Right ventricle myocardium inferior (tissue), 1 donor: ENCODE data around the gene CEACAM19. TPM values are rescaled to one million over a fixed set of nuclear protein-coding genes. Genes with fewer than 3 reads are reported as not detected.
"Not testable (repeated sequence)": the region's sequence is repeated elsewhere in the genome, so short reads cannot be mapped to it uniquely, and the experiment has no call there.

Source experiments
- ATAC-seq: fragments of 200-7000 bp; cut with Tn5 transposase; one replicate; pipeline ENCODE4 v1.9.1; 2020; ENCODE audit warnings: mild to moderate bottlenecking, moderate library complexity
- DNase-seq: peaks from one replicate; pipeline ENCODE4 v3.0.0; 2021; ENCODE audit errors: missing footprints
- intact Hi-C: fragments of 100-400 bp; cut with DNase I; formaldehyde crosslinking; loops from one replicate; pipeline ENCODE4 v1.11.0; 2022
- total RNA-seq: library from RNA; stranded (reverse); fragmentation: NEBNext Ultra II Directional; extraction: Animal tissue kit (Norgen Biotek cat#: 25700); gene quantifications from one replicate; pipeline ENCODE4 v1.2.1, GENCODE V29; 2021
- donor health status: DM: no; HTN: yes; CAD: no; lungs with severe emphysema.

CEACAM19 gene
- total RNA-seq, 1 donor from 2014 or later, result 2.8 TPM

DNA sequence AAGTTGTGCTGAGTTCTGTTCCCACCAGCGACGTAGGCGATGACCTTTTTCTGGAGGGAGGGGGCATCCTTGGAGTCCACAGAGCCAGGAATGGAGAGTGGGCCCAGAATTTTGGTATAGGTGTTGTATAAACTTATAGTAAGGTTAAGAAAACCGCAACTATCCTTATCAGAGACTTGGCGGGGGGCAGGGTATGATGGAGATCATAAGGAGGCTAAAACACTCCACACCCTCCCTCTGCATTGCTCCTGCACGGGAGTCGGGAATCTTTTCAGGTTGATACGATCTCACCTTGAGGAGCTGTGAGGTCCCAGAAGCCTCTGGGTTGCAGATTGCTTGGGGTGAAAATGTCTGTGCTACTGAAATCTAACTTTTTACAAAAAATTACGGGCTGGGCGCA is 6.3 kb upstream of the CEACAM19 start:
- DNase-seq (no peak), ATAC-seq (no peak)
- intact Hi-C loops, result no loop called here

DNA sequence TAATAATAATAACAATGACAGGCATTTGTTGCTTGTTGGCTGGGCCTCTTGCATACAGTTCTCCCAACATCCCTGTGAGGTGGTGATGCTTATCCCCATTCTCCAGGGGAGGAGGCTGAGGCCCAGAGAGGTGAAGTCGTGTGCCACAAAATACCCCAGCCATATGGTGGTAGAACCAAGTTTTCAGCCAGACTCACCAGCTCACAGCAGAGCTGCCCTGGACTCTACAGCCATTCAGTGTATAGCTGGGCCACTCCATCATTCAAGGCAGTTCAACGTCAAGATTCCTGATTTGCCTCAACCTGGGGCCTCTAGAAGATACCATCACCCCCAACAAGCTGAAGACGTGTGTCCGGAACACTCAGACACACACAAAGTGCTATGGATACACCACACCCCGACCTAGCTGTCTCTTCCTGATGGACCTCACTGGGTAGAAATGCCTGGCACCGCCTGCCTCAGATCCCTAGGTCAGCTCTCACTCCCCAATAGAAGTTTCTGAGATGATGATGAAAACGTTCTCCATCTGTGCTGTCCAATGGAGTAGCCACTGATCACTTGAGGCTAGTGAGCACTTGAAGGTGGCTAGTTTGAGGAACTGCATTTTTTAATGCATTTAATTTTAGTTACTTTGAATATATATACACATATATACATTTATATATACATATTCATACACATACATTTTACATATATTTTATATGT is 4.3 kb upstream of the CEACAM19 start:
- DNase-seq (no peak), ATAC-seq (no peak)
- intact Hi-C loops, result loop anchor here (1.0 kb wide), 1 partner anchor 19 kb away; no protein-coding TSS in a partner anchor

GRCh38 chr19:44668985-44669764 is 2.1 kb upstream of the CEACAM19 start:
- intact Hi-C loops, result no loop called here
- DNase-seq, result no peak
- no peak for ATAC-seq

DNA sequence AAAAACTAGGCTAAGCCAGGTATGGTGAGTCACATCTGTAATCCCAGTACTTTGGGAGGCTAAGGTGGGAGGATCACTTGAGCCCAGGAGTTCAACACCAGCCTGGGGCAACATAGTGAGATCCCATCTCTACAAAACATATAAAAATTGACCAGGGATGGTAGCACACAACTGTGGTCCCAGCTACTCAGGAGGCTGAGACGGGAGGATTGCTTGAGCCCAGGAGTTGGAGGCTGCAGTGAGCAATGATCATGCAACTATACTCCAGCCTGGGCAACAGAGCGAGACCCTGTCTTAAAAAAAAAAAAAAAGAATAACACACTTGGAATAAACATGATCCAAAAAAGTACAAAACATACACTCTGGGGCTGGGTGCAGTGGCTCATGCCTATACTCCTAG is 1.3 kb upstream of the CEACAM19 start:
- ATAC-seq, DNase-seq, intact Hi-C loops: not testable (repeated sequence)

DNA sequence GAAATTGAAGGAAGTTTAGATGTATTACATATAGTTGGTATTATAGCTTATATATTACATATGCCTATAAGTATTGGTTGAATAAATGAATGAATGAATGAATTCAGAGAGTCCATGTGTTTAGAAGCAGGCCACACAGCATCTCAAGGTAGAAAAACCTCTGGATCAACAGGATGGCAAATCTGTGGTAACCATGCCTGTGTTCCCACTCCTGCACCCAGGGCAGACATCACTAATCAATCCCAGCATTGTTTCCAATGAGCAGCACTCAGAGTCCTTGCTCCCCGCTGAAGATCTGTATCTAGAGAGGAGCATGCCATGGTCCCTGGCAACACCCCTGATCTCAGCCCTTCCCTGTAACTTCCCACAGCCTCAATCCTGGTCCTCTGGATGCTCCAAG is 944 bp downstream of the CEACAM19 start:
- no peak for ATAC-seq

GRCh38 chr19:44673510-44673909 is 2.2 kb downstream of the CEACAM19 start:
- ATAC-seq, result no peak
- no peak for DNase-seq
- intact Hi-C loops, result no loop called here

More for the DNA sequence above, 944 bp downstream of the CEACAM19 start:
- no peak for DNase-seq
- intact Hi-C loops, result no loop called here

DNA sequence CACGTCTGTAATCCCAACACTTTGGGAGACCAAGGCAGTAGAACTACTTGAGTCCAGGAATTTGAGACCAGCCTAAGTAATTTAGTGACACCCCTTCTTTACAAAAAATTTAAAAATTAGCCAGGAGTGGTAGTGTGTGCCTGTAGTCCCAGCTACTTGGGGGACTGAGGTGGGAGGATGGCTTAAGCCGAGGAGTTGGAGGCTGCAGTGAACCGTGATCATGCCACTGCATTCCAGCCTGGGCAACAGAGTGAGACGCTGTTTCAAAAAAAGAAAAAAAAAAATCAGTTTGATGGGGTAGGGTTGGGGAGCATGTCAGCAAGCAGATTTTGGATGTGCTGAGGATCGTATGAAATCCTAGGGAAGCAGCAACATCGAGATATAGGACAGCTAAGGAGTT is 4.2 kb downstream of the CEACAM19 start:
- DNase-seq (no peak), ATAC-seq (no peak)
- intact Hi-C loops, result no loop called here

DNA sequence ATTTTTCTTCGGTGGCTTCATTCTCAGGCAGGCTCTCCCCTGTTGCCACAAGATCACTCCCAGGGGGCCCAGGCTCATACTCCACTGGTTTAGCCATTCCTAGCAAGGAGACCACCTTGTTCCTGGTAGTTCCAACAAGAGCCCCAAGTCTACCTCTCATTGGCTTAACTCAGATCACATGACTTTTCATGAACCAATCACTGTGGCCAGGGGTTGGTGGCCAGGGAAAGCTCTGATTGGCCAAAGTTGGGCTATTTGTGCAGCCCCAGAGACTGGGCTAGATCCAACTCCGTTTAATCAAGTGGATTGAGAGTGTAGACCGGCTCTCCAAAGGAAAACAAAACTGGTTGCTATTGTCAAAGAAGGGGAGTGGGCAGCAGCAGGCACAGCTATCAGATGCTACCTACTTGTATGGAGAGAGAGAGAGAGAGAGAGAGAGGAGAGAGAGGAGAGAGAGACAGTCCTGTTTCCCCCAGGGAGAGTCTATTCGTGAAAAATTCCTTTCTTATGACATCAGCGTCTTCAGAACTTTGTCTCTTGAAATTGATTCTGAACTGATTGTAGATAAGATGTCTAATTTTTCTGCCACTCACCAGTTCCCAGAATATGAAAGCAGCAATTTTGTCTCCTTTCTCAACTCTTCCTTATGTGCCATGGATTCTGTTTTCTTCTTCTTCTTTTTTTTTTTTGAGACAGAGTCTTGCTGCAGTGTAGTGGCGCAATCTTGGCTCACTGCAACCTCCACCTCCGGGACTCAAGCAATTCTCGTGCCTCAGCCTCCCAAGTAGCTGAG is 5.9 kb downstream of the CEACAM19 start:
- intact Hi-C loops, result no loop called here
- ATAC-seq (no peak), DNase-seq (no peak)

DNA sequence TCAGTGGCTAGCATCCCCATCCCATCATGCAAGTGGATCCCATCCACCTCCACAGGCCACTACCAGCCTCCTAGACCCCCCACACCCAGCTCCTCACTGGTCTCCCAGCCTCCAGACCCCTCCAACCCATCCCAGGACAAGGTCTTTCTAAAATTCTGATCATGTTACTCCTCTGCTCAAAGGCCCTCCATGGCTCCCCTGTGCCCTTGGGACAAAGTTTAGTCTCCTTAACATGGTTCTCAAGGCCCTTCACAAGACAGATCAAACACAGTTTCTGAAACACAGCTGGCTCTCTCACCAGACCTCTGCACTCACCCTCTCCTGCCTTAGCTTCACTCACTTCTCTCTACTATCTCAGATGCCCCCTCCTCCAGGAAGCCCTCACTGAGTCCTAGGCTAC is 9.3 kb downstream of the CEACAM19 start:
- intact Hi-C loops, result no loop called here
- no peak for ATAC-seq
- DNase-seq, result no peak

DNA sequence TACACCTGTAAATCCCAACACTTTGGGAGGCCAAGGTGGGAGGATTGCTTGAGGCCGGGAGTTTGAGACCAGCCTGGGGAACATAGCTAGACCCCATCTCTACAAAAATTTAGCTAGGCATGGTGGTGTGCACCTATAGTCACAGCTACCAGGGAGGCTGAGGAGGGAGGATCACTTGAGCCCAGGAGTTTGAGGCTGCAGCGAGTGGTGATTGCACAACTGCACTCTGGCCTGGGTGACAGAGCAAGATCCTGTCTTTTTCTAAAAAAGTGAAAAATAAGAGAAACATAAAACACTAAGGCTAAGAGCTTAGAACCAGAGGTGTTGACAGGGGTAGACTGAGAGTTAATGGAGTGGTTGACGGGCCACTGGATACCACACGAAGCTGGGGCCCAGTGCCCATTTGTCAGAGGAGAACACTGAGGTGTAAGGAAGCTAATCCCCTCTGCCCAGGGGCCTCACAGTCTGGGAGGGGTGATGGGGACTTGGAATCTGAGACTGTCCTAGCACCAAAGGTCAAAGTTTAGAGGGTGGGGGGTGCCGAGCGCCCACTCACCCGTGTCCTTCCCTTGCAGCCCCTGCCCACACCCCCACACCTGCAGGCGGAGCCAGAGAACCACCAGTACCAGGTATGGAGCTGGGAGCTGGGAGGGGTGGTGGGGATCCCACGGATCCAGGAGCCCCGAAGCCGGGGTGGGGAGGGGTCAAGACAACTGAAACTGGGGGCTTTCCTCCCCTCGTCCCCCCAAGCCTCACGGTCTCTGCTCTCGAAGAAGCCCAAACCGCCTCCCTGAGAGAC is 10.9 kb downstream of the CEACAM19 start:
- intact Hi-C loops, result no loop called here
- ATAC-seq (no peak), DNase-seq (no peak)

DNA sequence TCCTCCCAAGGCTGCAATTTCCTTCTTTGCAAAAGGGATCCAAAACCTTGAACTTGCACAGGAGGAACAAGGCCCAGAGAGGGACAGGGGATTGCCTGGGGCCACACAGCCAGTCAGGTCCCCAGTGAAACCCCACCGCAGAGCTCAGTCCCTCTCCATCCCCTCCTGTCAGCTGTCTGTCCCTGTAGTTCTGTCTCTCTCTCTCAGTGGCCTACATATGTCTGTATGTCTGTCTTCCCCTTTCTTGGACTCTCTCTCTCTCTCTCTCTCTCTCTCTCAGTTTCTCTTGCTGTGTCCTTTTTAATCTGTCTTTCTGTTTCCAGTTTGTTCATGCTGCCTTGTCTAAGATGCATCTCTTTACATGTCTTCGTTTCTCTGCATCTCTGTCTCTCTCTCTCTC is 11.5 kb downstream of the CEACAM19 start:
- ATAC-seq (no peak), DNase-seq (no peak)
- intact Hi-C loops, result no loop called here

GRCh38 chr19:44683434-44684210 is 12.3 kb downstream of the CEACAM19 start:
- DNase-seq, result no peak
- ATAC-seq, result no peak
- intact Hi-C loops, result no loop called here

GRCh38 chr19:44684396-44684795 is 13.1 kb downstream of the CEACAM19 start:
- DNase-seq, intact Hi-C loops, ATAC-seq: not testable (repeated sequence)

DNA sequence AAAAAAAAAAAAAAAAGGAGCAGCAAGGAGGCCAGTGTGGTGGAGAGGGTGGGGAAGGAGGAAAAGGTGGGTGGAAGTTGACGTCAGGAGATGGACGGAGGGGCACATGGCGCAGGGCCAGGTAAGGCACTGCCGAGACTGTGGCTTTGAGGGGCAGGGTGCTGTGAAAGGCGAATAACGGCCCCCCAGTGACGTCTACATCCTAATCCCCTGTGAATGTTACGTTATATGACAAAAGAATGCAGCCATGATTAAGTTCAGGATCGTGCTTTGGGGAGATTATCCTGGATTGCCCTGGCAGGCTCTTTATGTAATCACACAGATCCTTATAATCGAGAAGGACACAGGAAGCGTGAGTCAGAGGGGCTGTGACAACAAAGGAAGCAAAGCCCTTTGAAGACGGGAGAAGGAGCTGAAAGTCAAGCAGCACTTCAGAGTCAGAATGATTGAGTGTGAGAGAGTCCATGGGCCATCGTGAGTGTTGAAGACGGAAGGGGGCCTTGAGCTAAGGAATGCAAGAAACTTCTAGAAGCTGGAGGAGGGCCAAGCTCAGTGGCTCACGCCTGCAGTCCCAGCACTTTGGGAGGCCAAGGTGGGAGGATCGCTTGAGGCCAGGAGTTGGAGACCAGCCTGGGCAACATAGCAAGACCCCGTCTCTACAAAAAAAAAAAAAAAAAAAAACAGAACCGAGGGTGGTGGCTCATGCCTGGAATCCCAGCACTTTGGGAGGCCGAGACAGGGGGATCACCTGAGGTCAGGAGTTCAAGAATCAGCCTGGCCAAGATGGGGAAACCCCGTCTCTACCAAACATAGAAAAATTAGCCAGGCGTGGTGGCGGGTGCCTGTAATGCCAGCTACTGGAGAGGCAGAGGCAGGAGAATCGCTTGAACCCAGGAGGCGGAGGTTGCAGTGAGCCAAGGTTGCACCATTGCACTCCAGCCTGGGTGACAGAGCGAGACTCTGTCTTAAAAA is 13.9 kb downstream of the CEACAM19 start:
- DNase-seq (no peak), ATAC-seq (peak; percentile 12)
- intact Hi-C loops, result no loop called here

DNA sequence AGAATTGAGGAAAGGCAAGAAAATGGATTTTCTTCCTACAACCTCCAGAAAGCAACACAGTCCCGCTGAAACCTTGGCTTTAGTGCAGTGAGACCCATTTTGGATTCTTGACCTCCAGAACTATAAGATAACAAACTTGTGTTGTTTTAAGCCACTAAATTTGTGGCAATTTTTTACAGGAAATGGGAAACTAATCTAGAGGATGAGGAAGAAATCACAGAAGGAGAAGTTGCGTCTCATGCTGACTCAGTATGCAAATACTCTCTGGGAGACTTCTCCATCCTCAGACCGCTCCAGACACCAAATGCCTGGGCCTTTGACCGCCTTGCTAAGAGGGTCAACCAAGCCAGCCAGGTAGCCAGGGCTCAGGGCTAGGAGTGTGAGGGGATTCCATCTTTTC is 14.6 kb downstream of the CEACAM19 start:
- DNase-seq, result no peak

DNA sequence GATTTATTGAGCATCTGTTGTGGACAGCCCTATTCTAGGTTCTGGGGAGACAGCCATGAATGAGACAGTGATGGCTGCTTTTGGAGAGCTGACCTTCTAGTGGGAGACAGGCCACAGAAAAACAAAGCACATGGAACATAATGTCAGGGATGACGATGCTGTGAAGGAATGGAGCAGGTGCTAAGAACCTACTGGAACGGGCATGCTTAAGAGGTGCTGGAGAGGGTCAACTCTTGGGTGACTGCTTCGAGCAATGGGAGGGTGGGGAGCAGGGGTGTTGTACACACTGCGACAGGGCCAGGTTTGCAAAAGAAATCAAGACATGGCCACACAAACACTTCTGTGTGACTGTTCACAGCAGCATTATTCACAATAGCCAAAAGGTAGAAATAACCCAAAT is 15.6 kb downstream of the CEACAM19 start:
- intact Hi-C loops, result no loop called here
- ATAC-seq, result no peak
- no peak for DNase-seq

More for the DNA sequence above, 14.6 kb downstream of the CEACAM19 start:
- ATAC-seq, result no peak
- intact Hi-C loops, result no loop called here

DNA sequence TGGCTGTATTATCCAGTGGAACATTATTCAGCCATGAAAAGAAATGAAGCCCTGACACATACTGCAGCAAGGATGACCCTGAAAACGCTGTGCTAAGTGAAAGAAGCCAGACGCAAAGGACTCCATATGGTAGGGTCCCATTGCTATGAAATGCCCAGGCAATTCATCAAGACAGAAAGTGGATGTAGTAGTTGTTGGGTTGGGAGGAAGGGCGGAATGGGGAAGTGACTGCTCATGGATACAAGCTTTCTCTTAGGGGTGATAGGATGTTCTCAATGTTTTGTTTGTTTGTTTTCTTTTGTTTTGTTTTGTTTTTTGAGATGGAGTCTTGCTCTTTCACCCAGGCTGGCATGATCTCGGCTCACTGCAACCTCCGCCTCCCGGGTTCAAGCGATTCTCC is 16.6 kb downstream of the CEACAM19 start:
- ATAC-seq, result no peak
- intact Hi-C loops, result loop anchor here (2.0 kb wide), 1 partner anchor 157 kb away; no protein-coding TSS in a partner anchor
- DNase-seq, result no peak
